PC-3 (cell line): ENCODE measurements around the gene HSD17B3. TPM values are rescaled to one million over a fixed set of nuclear protein-coding genes. Genes with fewer than 3 reads are reported as not detected.

ENCODE experiments used
- ATAC-seq: fragments of 200-7000 bp; cut with Tn5 transposase; 2 replicates; pipeline ENCODE4 v1.9.1; 2020; ENCODE audit warnings: mild to moderate bottlenecking, moderate library complexity
- BruUV-seq: library from RNA; stranded (reverse); fragments of 400-500 nt; replicated peaks from 2 replicates; lab custom pipeline; 2021; lab: Mats Ljungman, UMichigan
- CTCF ChIA-PET: fragments of 300-600 bp; sonication (Branson Sonifier 250); formaldehyde crosslinking; loops from one replicate; lab custom pipeline; 2022; ENCODE audit warnings: antibody characterized with exemption; lab: Charles Lee
- POLR2A ChIA-PET: fragments of 300-600 bp; sonication (Branson Sonifier 250); formaldehyde crosslinking; loops from one replicate; lab custom pipeline; 2022; ENCODE audit warnings: antibody characterized with exemption; ENCODE audit not compliant: unreplicated experiment; lab: Charles Lee
- DNase-seq: peaks from one replicate; pipeline ENCODE4 v3.0.0-alpha.2; 2015
- H2AFZ ChIP-seq: fragments of 300-600 bp; sonication (generic); 2 replicates; pipeline ENCODE4 v1.6.0; 2016; ENCODE audit warnings: antibody characterized with exemption, low read length
- H3F3A ChIP-seq: fragments of 300-600 bp; sonication (generic); one replicate; pipeline ENCODE4 v1.6.0; 2017; ENCODE audit warnings: antibody characterized with exemption, low read length, control low read depth, mild to moderate bottlenecking; ENCODE audit not compliant: unreplicated experiment
- H3K27ac ChIP-seq: fragments of 300-600 bp; sonication (generic); 2 replicates; pipeline ENCODE4 v1.5.1; 2016; ENCODE audit warnings: mild to moderate bottlenecking, low read length
- H3K27me3 ChIP-seq: fragments of 300-600 bp; sonication (generic); 2 replicates; pipeline ENCODE4 v1.6.1; 2016; ENCODE audit warnings: low read length, mixed read lengths
- H3K36me3 ChIP-seq: fragments of 300-600 bp; sonication (generic); 2 replicates; pipeline ENCODE4 v1.6.1; 2016; ENCODE audit warnings: low read depth, mixed run types, low read length, mixed read lengths
- H3K4me1 ChIP-seq: fragments of 300-600 bp; sonication (generic); 2 replicates; pipeline ENCODE4 v1.5.1; 2016; ENCODE audit warnings: low read length; ENCODE audit not compliant: insufficient read depth
- H3K4me2 ChIP-seq: fragments of 300-600 bp; sonication (generic); 2 replicates; pipeline ENCODE4 v1.6.0; 2016; ENCODE audit warnings: low read length
- H3K4me3 ChIP-seq: fragments of 300-600 bp; sonication (generic); 2 replicates; pipeline ENCODE4 v1.5.1; 2016; ENCODE audit warnings: mild to moderate bottlenecking, low read length, mixed read lengths
- H3K79me2 ChIP-seq: fragments of 300-600 bp; sonication (generic); 2 replicates; pipeline ENCODE4 v1.6.1; 2017; ENCODE audit warnings: low read length, mixed read lengths
- H3K9ac ChIP-seq: fragments of 300-600 bp; sonication (generic); 2 replicates; pipeline ENCODE4 v1.6.0; 2016; ENCODE audit warnings: mild to moderate bottlenecking, low read length
- H3K9me2 ChIP-seq: fragments of 300-600 bp; sonication (generic); replicated peaks from 2 replicates; pipeline ENCODE4 v1.6.1; 2016; ENCODE audit warnings: mixed run types, low read length, mixed read lengths
- H3K9me3 ChIP-seq: fragments of 300-600 bp; sonication (generic); 2 replicates; pipeline ENCODE4 v1.6.1; 2016; ENCODE audit warnings: low read length, mixed read lengths
- H4K20me1 ChIP-seq: fragments of 300-600 bp; sonication (generic); 2 replicates; pipeline ENCODE4 v1.6.1; 2016; ENCODE audit warnings: low read length, mixed read lengths
- EZH2 ChIP-seq: fragments of 300-600 bp; sonication (generic); IDR thresholded peaks from one replicate; pipeline ENCODE4 v1.6.1; 2017; ENCODE audit warnings: antibody characterized with exemption, mild to moderate bottlenecking, low read length; ENCODE audit not compliant: unreplicated experiment
- EZH2phosphoT487 ChIP-seq: fragments of 300-600 bp; sonication (generic); IDR thresholded peaks from 2 replicates; pipeline ENCODE4 v1.6.1; 2018; ENCODE audit warnings: mild to moderate bottlenecking, antibody characterized with exemption, low read length, borderline replicate concordance
- intact Hi-C: fragments of 100-400 bp; cut with micrococcal nuclease; formaldehyde crosslinking; loops from 2 replicates; pipeline ENCODE4 v1.9.0; 2023
- total RNA-seq: library from RNA; depleted of rRNA; stranded (reverse); fragments of >200 nt; gene quantifications from 2 replicates; pipeline ENCODE4 v1.2.3, GENCODE V29; 2014
- TF ChIP-seq, protein P1 (sequence below): fragments of 300-600 bp; sonication (generic); conservative IDR thresholded peaks from 2 replicates; pipeline ENCODE4 v1.5.1; 2017; ENCODE audit warnings: antibody characterized with exemption, low read depth, mild to moderate bottlenecking, low read length

The HSD17B3 gene
- total RNA-seq, 1 experiment from 2014 or later: 0.26 TPM

DNA sequence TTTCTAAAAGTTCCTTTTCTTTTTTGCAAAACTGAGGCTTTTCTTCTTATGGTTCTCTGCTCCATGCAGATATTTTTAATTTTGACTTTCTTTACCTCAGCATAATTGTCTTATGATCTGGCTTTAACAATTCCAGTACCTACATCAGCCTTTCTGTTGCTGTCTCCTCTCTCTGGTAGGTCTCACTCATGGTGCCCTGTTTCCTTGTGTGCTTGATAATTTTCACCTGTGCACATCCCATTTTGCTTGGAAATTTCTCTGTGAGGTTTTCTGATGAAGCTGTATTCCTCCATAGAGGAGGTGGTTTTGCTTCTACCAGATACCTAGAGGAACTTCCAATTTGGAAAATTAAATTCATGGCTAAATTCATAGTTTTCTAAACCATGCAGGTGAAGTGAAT, 2.3 kb upstream of the HSD17B3 start:
- ATAC-seq (no peak), DNase-seq (no peak)
- no peaks in the 10 kb centered on the region for H3K79me2 ChIP-seq
- H3K9me2 ChIP-seq: no peaks in the 10 kb centered on the region
- TF ChIP-seq EZH2: no peak
- TF ChIP-seq, protein P1, sequence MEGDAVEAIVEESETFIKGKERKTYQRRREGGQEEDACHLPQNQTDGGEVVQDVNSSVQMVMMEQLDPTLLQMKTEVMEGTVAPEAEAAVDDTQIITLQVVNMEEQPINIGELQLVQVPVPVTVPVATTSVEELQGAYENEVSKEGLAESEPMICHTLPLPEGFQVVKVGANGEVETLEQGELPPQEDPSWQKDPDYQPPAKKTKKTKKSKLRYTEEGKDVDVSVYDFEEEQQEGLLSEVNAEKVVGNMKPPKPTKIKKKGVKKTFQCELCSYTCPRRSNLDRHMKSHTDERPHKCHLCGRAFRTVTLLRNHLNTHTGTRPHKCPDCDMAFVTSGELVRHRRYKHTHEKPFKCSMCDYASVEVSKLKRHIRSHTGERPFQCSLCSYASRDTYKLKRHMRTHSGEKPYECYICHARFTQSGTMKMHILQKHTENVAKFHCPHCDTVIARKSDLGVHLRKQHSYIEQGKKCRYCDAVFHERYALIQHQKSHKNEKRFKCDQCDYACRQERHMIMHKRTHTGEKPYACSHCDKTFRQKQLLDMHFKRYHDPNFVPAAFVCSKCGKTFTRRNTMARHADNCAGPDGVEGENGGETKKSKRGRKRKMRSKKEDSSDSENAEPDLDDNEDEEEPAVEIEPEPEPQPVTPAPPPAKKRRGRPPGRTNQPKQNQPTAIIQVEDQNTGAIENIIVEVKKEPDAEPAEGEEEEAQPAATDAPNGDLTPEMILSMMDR: no peak
- no peak for TF ChIP-seq EZH2phosphoT487
- H3K36me3 ChIP-seq: no peaks in the 10 kb centered on the region
- H3F3A ChIP-seq: no peaks in the 10 kb centered on the region
- ChIA-PET CTCF (interaction anchor here (0.5 kb wide), 1 partner anchor 149 kb away, joined by 3 read pairs; no protein-coding TSS in a partner anchor), POLR2A (no interaction called here)
- no peak overlapping the region for H3K27ac ChIP-seq
- no peaks in the 10 kb centered on the region for H3K27me3 ChIP-seq
- peaks cover 16% of the 10 kb centered on the region for H3K4me1 ChIP-seq
- H3K9ac ChIP-seq: no peak overlapping the region
- no peak overlapping the region for H2AFZ ChIP-seq
- H3K4me2 ChIP-seq: no peak overlapping the region
- H3K4me3 ChIP-seq: no peak overlapping the region
- H3K9me3 ChIP-seq: no peaks in the 10 kb centered on the region
- H4K20me1 ChIP-seq: no peaks in the 10 kb centered on the region
- intact Hi-C loops: no loop called here
- no TSS peak for BruUV-seq

DNA sequence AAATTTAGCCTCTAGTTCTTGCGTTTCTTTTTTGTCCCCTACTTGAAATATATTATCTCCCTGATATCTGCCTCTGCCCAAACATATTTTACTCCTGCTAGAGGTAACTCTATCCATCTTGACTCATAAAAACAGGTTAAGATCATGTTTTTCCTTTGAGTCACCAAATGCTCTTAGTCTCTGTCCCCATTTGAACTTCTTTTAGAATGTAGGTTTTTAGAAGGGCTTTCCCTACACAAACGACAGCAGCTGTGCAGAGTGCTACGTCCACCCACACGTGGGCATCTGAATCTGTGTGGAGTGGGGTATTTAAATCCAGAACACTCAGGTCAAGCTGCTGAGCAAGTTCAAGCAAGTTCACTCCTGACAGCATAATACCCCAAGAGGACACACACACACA, 2.2 kb downstream of the HSD17B3 start:
- Histone ChIP-seq H3K27ac (peak overlapping the region; percentile 30), H3K27me3 (no peaks in the 10 kb centered on the region), H2AFZ (no peak overlapping the region), H4K20me1 (no peaks in the 10 kb centered on the region), H3K9ac (no peak overlapping the region), H3K4me1 (peaks cover 21% of the 10 kb centered on the region), H3K9me2 (no peaks in the 10 kb centered on the region), H3F3A (no peaks in the 10 kb centered on the region), H3K4me3 (peak overlapping the region; percentile 11; the same call in 1 of the 2 replicates), H3K4me2 (peak overlapping the region; percentile 52), H3K9me3 (no peaks in the 10 kb centered on the region), H3K79me2 (no peaks in the 10 kb centered on the region), H3K36me3 (no peaks in the 10 kb centered on the region)
- CTCF ChIA-PET: no interaction called here
- BruUV-seq: no TSS peak
- POLR2A ChIA-PET: no interaction called here
- intact Hi-C loops: no loop called here
- ATAC-seq (peak; percentile 96), DNase-seq (peak; percentile 86)
- TF ChIP-seq EZH2phosphoT487 (no peak), EZH2 (no peak)
- TF ChIP-seq, protein P1: no peak

DNA sequence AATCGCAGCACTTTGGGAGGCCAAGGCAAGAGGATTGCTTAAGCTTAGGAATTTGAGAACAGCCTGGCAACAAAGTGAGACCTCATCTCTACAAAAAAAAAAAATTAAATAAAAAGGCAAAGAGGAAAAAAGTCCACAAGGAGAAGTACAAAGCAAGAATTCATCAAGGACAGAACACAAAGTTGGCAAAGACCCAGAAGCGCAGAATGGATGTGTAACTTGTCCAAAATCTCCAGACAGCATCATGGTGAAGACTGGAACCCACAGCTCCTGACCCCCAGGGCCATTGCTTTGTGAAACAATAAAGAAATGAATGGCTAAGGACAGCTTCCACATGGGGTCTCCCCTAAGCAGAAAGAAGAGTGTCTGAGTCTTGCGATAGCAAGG, 7.8 kb downstream of the HSD17B3 start:
- H3K36me3 ChIP-seq: no peaks in the 10 kb centered on the region
- intact Hi-C loops: no loop called here
- no peaks in the 10 kb centered on the region for H3F3A ChIP-seq
- no peak overlapping the region for H3K27ac ChIP-seq
- no peaks in the 10 kb centered on the region for H3K79me2 ChIP-seq
- CTCF ChIA-PET: interaction anchor here (0.7 kb wide), 1 partner anchor 381 kb away, joined by 3 read pairs; no protein-coding TSS in a partner anchor
- H4K20me1 ChIP-seq: no peaks in the 10 kb centered on the region
- no TSS peak for BruUV-seq
- H3K4me3 ChIP-seq: no peak overlapping the region
- peaks cover 13% of the 10 kb centered on the region for H3K4me1 ChIP-seq
- H3K9me2 ChIP-seq: no peaks in the 10 kb centered on the region
- no peak overlapping the region for H3K4me2 ChIP-seq
- no peak overlapping the region for H3K9ac ChIP-seq
- no peaks in the 10 kb centered on the region for H3K9me3 ChIP-seq
- no peak for DNase-seq
- POLR2A ChIA-PET: interaction anchor here (0.6 kb wide), 1 partner anchor 1150 kb away, joined by 5 read pairs; no protein-coding TSS in a partner anchor
- TF ChIP-seq, protein P1: no peak
- TF ChIP-seq EZH2phosphoT487 (no peak), EZH2 (no peak)
- no peaks in the 10 kb centered on the region for H3K27me3 ChIP-seq
- no peak for ATAC-seq
- no peak overlapping the region for H2AFZ ChIP-seq
